Measurements from ENCODE around the gene NR3C1.

NR3C1 gene

DNA sequence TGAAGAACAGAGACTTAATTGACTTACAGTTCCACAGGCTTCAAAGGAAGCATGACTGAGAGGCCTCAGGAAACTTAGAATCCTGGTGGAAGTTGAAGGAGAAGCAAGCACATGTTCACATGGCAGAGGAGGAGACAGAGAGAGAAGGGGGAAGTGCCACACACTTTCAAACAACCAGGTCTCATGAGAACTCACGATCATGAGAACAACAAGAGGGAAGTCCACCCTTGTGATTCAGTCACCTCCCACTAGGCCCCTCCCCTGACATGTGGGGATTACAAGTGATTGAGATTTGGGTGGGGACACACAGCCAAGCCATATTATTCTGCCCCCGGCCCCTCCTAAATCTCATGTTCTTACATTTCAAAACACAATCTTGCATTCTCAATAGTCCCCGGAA lies 19.5 kb downstream of the NR3C1 start:
- no peak overlapping the region for H3K27ac ChIP-seq
- TF ChIP-seq, protein P1, sequence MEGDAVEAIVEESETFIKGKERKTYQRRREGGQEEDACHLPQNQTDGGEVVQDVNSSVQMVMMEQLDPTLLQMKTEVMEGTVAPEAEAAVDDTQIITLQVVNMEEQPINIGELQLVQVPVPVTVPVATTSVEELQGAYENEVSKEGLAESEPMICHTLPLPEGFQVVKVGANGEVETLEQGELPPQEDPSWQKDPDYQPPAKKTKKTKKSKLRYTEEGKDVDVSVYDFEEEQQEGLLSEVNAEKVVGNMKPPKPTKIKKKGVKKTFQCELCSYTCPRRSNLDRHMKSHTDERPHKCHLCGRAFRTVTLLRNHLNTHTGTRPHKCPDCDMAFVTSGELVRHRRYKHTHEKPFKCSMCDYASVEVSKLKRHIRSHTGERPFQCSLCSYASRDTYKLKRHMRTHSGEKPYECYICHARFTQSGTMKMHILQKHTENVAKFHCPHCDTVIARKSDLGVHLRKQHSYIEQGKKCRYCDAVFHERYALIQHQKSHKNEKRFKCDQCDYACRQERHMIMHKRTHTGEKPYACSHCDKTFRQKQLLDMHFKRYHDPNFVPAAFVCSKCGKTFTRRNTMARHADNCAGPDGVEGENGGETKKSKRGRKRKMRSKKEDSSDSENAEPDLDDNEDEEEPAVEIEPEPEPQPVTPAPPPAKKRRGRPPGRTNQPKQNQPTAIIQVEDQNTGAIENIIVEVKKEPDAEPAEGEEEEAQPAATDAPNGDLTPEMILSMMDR (IDR thresholded peaks at IDR 0.05): no peak

DNA sequence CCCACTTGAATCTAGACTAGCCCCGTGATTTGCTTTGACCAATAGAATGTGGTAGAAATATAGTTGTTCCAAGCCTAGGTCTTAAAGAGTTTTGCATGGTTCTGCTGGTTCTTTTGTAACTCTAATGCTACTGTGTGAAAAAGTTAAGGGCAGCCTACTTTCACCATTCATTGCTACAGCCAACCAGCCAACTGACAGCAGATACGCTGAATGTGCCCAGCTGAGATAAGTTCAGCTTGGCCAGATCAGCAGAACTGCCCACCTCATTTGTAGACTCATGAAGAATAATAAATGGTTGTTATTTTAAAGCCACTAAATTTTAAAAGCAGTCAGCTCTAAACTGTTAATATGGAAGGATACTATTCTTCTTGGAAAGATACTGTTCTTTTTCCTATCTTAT lies 23.9 kb downstream of the NR3C1 start:
- TF ChIP-seq, protein P1 (IDR thresholded peaks at IDR 0.05): no peak
- TF ChIP-seq ZFX (IDR thresholded peaks at IDR 0.05; ENCODE audit: borderline replicate concordance): no peak
- no peak overlapping the region for H3K27ac ChIP-seq

DNA sequence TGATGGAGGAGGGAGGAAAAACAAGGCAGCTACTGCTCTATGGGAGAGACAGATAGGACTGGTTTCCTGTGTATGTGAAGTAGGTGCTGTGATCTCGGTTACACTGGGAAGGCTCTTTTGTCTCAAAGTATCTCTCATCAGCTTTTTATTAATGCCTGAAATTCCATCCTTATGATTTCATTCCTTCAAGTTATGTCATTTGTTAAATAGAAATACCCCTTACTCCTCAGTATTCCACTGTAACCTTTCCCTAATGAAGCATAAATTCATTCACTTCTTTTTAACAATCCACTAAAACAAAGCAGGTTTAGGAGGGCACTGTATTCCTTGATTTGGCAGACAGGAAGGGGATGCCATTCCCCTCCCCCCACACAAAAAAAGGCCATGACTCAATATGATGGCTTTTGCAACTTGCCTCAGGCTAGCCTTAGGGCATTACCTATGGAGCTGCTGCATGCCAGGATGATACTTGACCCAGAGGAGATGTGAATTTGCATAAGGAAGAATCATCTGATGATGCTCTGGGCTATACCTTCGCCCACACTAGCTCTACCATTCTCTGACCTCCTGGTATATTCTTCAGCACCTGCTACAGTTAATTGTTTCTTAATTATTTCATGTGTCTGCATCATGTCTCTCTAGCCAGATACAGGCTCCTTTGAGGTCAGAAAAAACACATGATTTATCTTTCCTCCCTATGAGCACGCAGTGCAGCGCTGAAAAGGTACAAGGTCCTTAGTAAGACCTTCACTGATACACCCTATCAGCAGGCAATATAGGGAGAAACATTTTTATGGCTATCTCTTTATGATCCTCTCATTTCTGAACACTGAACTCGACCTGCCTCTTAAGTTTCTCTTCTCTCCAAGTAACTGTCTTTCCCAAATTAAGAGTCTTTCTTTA lies 26.3 kb downstream of the NR3C1 start:
- H3K27ac ChIP-seq: no peak overlapping the region
- no peak for TF ChIP-seq ZFX (IDR thresholded peaks at IDR 0.05; ENCODE audit: borderline replicate concordance)
- TF ChIP-seq, protein P1 (IDR thresholded peaks at IDR 0.05): no peak

DNA sequence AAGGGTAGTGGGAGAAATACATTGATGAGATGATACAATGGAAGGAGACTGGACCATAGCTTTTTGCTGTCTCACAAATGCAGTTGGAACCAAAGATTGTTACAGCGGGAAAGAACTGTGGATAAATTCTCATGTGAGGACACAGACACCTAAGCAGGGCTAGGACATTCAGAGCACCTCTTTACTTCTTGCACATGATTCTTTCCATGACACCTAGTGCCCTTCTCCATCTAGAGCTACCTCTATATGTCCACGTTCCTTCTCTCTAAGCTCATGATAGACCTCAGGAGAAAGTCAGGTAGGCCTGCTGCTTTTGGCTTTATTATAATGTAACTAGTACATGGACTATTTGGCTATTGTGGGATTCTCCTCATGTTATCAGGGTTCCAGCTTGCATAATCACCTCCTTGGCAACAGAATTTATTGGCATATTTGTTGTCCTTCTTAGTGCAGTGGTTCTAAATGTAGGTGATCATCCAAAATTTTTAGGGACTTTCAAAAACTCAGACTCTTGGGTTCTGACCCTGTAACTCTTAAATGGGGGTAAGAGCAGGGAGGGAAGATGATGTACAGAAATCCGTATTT lies 27.2 kb downstream of the NR3C1 start:
- no peak overlapping the region for H3K27ac ChIP-seq
- no peak for TF ChIP-seq ZFX (IDR thresholded peaks at IDR 0.05; ENCODE audit: borderline replicate concordance)
- TF ChIP-seq, protein P1 (IDR thresholded peaks at IDR 0.05): no peak

DNA sequence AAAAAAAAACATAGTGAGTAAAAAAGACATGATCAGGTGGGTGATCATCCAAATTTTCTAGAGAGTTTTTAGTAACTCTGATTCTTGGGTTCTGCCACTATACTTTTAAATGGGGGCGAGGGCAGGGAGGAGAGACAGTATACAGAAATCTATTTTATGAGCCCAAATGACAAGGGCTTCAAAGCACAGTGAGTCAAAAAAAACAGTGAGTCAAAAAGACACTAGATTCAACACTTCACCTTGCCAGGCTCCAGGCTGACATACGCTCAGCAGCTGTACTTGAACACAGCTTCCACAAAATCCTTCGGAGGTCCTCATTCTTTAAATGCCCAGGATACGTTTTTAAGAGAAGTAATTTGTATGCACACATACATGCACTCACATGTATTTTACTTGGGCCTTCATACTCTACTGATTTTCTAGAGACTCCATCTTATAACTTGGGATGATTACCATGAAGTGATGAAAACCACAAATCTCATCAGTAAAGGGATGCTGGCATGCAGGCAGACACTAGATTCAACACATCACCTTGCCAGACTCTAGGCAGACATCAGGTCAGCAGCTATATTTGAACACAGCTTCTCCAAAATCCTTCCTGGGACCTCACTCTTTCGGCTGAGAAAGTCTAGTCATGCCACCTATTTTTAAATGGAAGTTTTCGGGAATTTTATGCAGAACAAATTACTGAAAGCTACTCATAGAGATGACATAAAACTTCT lies 28.8 kb downstream of the NR3C1 start:
- H3K27ac ChIP-seq: no peak overlapping the region
- TF ChIP-seq, protein P1 (IDR thresholded peaks at IDR 0.05): no peak
- TF ChIP-seq ZFX (IDR thresholded peaks at IDR 0.05; ENCODE audit: borderline replicate concordance): no peak

DNA sequence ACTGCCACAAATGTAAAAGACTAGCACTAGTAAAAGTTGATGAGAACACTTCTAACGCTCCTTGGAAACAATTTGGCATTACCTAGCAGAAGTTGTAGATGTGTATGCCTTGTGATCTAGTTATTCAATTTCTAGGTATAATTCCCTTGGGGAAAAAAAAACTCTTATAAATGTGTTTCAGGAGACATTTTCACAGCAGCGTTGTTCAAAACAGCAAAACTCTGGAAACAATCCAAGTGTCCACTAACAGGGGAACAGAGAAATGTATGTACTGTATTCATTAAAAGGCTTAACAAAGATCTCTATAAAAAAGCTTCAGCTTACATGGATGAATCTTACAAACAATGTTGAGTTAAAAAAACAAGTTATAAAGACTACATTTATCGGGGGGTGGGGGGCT lies 30.4 kb downstream of the NR3C1 start:
- no peak overlapping the region for H3K27ac ChIP-seq
- TF ChIP-seq ZFX (IDR thresholded peaks at IDR 0.05; ENCODE audit: borderline replicate concordance): no peak
- TF ChIP-seq, protein P1 (IDR thresholded peaks at IDR 0.05): no peak

Data from 22Rv1 (cell line).